Measurements from ENCODE around the gene CD96.
"Not testable (repeated sequence)": the region's sequence is repeated elsewhere in the genome, so short reads cannot be mapped to it uniquely, and the experiment has no call there.

CD96 gene

DNA sequence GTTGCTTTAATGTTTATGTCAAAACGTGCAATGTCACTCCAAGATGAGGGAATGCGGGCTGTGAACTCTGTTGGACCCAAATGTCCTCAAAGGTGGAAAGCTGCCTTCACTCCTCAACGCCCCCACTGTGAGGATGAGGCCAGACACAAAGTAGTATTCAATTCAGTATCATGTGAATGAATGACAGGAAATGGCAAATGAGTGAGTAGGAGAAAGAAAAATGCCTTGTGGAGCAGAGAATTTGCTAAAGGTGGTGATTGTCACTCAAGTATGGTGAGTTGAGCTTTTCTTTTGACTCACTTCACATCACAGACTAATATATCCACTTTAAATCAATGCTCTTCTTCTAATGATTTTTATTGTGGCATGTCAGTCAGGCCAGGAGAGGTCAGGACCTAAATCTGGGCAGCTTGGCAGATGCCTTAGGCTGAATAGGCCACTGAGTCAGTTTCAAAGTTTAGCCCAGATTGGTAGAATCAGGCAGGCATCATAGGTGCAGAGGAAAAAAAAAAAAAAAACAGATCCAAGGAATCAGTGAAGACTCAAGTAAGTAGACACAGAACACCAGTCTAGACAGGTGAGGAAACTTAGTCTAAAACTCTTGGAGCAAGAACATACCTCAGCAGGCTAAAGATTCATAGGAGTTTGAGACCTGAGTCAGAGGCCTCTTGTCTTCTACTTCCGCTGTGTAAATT lies 124.2 kb downstream of the CD96 start:
- TF ChIP-seq CTCF (IDR thresholded peaks at IDR 0.05; ENCODE audit: low read depth, low read length), result no peak
- peak in 1 of 2 donors; percentile 28 for DNase-seq (ENCODE audit: low read depth in 2 of 2)
- no peak overlapping the region for H3K4me3 ChIP-seq (replicated peaks in 1 of 2; ENCODE audit: low read depth in 2 of 2, low read length in 2 of 2)

DNA sequence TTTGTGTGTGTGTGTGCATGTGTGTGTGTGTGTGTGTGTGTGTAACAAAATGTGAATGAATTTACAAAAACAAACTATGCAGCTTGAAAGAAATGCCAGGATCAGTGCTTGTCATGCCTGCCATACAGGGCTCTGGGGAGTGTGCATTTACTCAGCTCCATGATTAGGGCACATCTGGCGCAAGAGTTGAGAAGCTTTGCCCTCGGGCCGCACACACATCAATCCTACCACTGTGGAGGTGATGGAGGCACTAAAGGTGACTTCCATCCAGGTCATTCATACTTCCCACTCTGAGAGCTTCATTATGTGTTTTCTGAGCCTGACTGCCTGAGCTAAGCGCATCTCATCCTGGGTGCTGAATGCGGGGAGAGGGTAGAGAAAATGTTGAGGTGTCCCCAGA lies 125.2 kb downstream of the CD96 start:
- TF ChIP-seq CTCF (IDR thresholded peaks at IDR 0.05; ENCODE audit: low read depth, low read length), result no peak
- no peak overlapping the region for H3K4me3 ChIP-seq (replicated peaks in 1 of 2; ENCODE audit: low read depth in 2 of 2, low read length in 2 of 2)
- no peak for DNase-seq (ENCODE audit: low read depth in 2 of 2)

DNA sequence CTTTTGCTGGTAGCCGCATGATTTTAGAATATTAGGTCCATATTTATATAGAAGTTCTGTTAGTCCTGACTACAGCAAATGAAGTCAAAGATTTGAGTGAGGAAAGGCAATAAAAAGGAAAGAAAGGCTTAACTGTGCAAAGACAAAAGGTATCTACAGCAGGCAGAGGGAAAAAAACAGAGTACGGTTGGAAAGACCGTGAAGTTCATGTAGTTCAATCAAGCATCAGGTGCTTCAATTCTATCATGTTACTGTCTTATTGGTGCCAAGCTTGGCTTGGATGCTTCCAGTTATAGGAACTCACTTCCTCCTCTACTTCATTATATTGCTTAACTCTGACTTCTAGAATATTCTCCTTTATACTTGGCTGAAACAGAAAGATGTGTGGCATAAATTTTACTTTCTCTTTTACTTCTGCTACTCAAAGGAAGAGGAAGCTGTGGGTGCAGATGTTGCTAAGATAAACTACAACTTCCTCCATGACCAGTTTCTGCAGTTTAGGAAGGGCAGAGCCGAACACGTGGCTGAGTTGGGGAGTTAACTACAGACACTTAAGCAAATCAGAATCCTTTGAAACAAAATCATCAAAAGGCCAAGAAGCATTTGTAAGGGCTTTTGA lies 125.7 kb downstream of the CD96 start:
- TF ChIP-seq CTCF (IDR thresholded peaks at IDR 0.05; ENCODE audit: low read depth, low read length), result no peak
- peak; percentile 47 to 48 for DNase-seq (ENCODE audit: low read depth in 2 of 2)
- H3K4me3 ChIP-seq (replicated peaks in 1 of 2; ENCODE audit: low read depth in 2 of 2, low read length in 2 of 2), result no peak overlapping the region

DNA sequence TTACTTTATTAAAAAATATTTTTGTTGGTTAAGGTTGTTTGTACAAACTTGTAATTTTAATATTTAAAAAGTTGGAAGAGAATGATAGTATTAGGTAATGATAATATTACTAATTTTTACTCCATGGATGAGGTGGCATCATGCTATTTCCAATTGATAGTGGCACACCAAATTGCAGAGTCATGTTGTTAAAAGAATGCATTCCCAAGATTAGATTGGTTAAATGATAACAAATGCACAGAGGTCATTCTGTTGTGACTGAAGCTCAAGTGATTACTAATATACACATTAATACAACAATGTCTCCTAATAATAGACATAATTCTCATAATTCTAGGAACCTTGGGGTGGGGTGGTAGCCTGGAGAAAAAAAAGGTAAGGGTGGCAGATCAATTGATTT lies 126.3 kb downstream of the CD96 start:
- DNase-seq (ENCODE audit: low read depth in 2 of 2), result no peak
- no peak for TF ChIP-seq CTCF (IDR thresholded peaks at IDR 0.05; ENCODE audit: low read depth, low read length)
- H3K4me3 ChIP-seq (replicated peaks in 1 of 2; ENCODE audit: low read depth in 2 of 2, low read length in 2 of 2), result no peak overlapping the region

DNA sequence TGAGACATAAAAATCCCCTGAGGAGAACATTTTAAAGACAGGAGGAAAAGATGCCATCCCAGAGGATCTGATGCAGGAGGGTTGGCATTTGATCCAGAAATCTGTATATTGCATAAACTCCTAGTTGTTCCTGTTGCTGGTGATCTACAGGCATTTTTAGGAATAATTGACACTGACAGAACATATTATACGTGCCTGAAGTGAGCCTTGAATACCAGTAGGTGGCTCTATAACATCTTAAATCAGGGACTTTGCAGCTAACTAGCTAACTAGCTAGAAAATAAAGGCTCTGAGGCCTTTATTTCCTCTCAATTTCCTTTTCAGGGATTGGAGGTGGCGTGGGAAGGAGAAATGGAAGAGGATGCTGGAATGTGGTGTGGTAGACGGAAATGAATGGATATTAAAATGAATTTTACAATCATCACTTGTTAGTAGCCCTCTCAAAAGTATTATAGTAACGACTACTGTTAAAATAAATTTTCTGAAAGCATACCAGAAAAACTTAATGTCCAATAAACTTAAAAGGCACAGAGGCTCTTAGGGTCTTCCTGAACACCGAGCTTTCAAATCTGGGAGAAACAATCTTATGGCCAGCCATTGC lies 127.0 kb downstream of the CD96 start:
- peak; percentile 78 to 80 for DNase-seq (ENCODE audit: low read depth in 2 of 2)
- TF ChIP-seq CTCF (IDR thresholded peaks at IDR 0.05; ENCODE audit: low read depth, low read length), result peak; percentile 72
- no peak overlapping the region for H3K4me3 ChIP-seq (replicated peaks in 1 of 2; ENCODE audit: low read depth in 2 of 2, low read length in 2 of 2)

GRCh38 chr3:111669926-111670630 lies 128.1 kb downstream of the CD96 start:
- TF ChIP-seq CTCF (IDR thresholded peaks at IDR 0.05; ENCODE audit: low read depth, low read length), result no peak
- peak; percentile 32 to 67 for DNase-seq (ENCODE audit: low read depth in 2 of 2)
- H3K4me3 ChIP-seq (replicated peaks in 1 of 2; ENCODE audit: low read depth in 2 of 2, low read length in 2 of 2), result no peak overlapping the region

DNA sequence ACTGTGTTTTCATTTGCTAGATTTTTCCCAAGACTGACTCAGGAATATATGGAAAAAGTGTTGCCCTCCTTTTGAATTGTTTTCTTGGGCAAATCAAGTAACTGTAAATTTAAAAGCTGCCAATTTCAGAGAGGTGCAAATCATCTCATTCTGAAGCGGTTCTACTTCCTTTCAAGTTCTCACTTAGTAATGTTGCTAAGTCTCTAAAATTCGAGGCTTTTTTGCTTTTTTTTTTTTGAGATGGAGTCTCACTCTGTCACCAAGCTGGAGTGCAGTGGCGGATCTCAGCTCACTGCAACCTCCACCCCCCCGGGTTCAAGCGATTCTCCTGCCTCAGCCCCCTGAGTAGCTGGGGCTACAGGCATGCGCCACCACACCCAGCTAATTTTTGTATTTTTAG lies 130.5 kb downstream of the CD96 start:
- DNase-seq (ENCODE audit: low read depth in 2 of 2); H3K4me3 ChIP-seq (replicated peaks in 1 of 2; ENCODE audit: low read depth in 2 of 2, low read length in 2 of 2): not testable (repeated sequence)
